ENCODE results near the gene FST.

FST gene

GRCh38 chr5:53472720-53473510, 7.5 kb upstream of the FST start:
- in situ Hi-C loops (cut with MboI; ENCODE audit: low sequenced_read_pairs), result no loop called here

GRCh38 chr5:53473633-53474032, 6.8 kb upstream of the FST start:
- in situ Hi-C loops (cut with MboI; ENCODE audit: low sequenced_read_pairs), result no loop called here

GRCh38 chr5:53475320-53475719, 5.1 kb upstream of the FST start:
- in situ Hi-C loops (cut with MboI; ENCODE audit: low sequenced_read_pairs), result no loop called here

- in situ Hi-C loops (cut with MboI; ENCODE audit: low sequenced_read_pairs), result no loop called here
Measured at GRCh38 chr5:53476019-53476418, 4.4 kb upstream of the FST start.

- in situ Hi-C loops (cut with MboI; ENCODE audit: low sequenced_read_pairs), result no loop called here
Measured at GRCh38 chr5:53476531-53477480, 3.6 kb upstream of the FST start.

- in situ Hi-C loops (cut with MboI; ENCODE audit: low sequenced_read_pairs), result no loop called here
Measured at GRCh38 chr5:53478411-53479044, 1.9 kb upstream of the FST start.

- in situ Hi-C loops (cut with MboI; ENCODE audit: low sequenced_read_pairs), result no loop called here
Measured at GRCh38 chr5:53479045-53479589, 1.3 kb upstream of the FST start.

GRCh38 chr5:53479590-53480415, 626 bp upstream of the FST start:
- in situ Hi-C loops (cut with MboI; ENCODE audit: low sequenced_read_pairs), result no loop called here

- in situ Hi-C loops (cut with MboI; ENCODE audit: low sequenced_read_pairs), result no loop called here
Measured at GRCh38 chr5:53481159-53481886, 894 bp downstream of the FST start.

GRCh38 chr5:53481887-53482716, 1.7 kb downstream of the FST start:
- in situ Hi-C loops (cut with MboI; ENCODE audit: low sequenced_read_pairs), result no loop called here

- in situ Hi-C loops (cut with MboI; ENCODE audit: low sequenced_read_pairs), result no loop called here
Measured at GRCh38 chr5:53482717-53483638, 2.5 kb downstream of the FST start.

GRCh38 chr5:53487436-53487835, 7.0 kb downstream of the FST start:
- in situ Hi-C loops (cut with MboI; ENCODE audit: low sequenced_read_pairs), result no loop called here

- in situ Hi-C loops (cut with MboI; ENCODE audit: low sequenced_read_pairs), result no loop called here
Measured at GRCh38 chr5:53488195-53488722, 7.8 kb downstream of the FST start.

GRCh38 chr5:53490747-53491146, 10.3 kb downstream of the FST start:
- in situ Hi-C loops (cut with MboI; ENCODE audit: low sequenced_read_pairs), result no loop called here

GRCh38 chr5:53501054-53501453, 20.6 kb downstream of the FST start:
- in situ Hi-C loops (cut with MboI; ENCODE audit: low sequenced_read_pairs), result no loop called here

GRCh38 chr5:53503562-53504218, 23.3 kb downstream of the FST start:
- in situ Hi-C loops (cut with MboI; ENCODE audit: low sequenced_read_pairs), result no loop called here

GRCh38 chr5:53507013-53507412, 26.6 kb downstream of the FST start:
- in situ Hi-C loops (cut with MboI; ENCODE audit: low sequenced_read_pairs), result no loop called here

Measured in hTERT RPE-1 (cell line).